22Rv1 (cell line): ENCODE results near the gene TGFB2.

Experiments
- CTCF ChIP-seq: fragments of 450-650 bp; IDR thresholded peaks from 2 replicates; pipeline ENCODE4 v1.5.1; 2017; ENCODE audit warnings: mild to moderate bottlenecking
- ZFX ChIP-seq: fragments of 450-650 bp; IDR thresholded peaks from 2 replicates; pipeline ENCODE4 v1.6.1; 2017; ENCODE audit warnings: antibody characterized with exemption, borderline replicate concordance

GRCh38 chr1:218368686-218369085, 23.6 kb downstream of the TGFB2 start:
- TF ChIP-seq CTCF, result no peak
- TF ChIP-seq ZFX, result no peak
